ENCODE measurements around the gene CCT5.
"Not testable (repeated sequence)": the region's sequence is repeated elsewhere in the genome, so short reads cannot be mapped to it uniquely, and the experiment has no call there.

CCT5 gene

GRCh38 chr5:10278658-10279279 is 28.7 kb downstream of the CCT5 start:
- no peak for DNase-seq

DNA sequence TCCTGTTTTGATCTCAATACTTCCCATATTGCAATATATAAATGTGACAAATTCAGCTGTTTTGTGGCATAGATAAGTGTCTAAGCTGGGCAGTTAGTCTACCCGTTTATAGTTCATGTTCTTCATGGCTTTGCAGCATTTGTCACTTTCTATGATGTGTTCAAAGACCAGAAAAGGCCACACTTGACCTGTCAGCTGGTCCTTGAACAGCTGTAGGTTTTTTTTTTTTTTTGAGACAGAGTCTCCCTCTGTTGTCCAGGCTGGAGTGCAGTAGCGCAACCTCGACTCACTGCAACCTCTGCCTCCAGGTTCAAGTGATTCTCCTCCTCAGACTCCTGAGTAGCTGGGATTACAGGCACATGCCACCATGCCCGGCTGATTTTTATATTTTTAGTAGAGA is 29.2 kb downstream of the CCT5 start:
- no peak for DNase-seq

DNA sequence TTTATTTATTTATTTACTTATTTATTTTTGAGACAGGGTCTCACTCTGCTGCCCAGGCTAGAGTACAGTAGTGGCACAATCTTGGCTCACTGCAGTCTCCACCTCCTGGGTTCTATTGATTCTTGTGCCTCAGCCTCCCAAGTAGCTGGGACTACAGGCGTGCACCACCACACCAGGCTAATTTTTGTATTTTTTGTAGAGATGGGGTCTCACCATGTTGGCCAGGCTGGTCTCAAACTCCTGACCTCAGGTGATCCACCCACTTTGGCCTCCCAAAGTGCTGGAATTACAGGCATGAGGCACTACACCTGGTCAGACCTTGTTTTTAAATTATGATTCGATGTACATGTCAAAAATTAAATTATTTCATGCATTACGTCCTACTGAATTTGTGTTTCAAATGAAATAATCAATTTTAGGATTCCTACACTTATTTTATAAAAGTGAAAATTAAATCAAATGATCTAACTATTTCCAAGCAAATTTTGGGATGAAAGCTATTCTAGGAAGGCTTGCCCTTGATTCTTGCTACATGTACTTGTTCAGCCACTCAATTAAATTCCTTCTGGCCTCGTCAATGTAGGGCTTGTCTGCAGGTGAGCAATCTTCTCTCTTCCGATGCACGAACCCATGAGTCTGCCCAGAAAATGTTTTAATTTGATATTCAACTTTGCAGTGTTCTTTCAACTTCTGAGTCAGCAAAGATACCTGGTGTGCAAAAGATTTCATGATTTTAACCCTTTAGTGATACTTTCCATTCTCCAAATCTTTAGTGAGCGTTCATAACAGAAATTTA is 30.0 kb downstream of the CCT5 start:
- no peak for DNase-seq

DNA sequence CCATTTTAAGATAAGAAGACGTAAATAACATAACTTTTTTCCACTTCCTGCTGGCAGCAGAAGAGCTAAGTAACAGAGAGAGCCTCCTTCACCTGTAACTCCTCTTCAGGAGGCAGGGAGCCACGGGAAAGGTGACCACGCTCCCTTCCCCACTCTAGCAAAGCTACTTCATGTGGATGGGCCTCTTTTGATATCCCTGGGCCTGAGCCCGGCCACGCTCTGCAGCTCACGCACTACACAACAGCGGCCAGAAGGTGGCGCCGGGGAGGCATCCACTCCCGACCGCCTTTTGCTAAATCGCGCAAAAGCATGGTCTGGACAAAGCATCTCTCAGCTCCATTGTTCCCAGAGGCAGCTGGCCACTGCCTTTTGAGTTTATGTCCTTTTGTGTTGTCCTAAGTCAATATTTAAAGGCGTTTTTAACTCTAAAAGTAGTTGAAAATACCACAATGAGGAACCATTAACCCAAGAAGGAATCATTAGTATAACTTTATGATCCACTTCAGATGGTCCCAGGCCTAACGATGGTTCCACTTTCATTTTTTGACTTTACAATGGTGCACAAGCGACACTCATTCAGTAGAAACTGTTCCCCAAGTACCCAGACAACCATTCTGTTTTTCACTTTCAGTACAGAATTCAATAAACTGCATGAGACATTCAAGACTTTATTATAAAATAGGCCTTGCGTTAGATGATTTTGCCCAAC is 34.0 kb downstream of the CCT5 start:
- DNase-seq = no peak

DNA sequence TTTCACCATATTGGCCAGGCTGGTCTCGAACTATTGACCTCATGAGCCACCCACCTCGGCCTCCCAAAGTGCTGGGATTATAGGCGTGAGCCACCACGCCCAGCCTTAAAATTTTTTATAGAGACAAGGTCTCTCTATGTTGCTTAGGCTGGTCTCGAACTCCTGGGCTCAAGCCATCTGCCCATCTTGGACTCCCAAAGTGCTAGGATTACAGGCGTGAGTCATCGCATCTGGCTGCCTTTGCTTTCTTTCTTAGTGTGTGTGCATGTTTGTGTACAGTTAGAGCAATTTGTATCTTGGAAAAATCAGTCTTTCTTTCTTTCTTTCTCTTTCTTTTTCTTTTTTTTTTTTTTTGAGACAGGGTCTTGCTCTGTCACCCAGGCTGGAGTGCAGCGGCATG is 35.3 kb downstream of the CCT5 start:
- not testable (repeated sequence) for DNase-seq

- no peak for DNase-seq
Measured at GRCh38 chr5:10286162-10286861, 36.2 kb downstream of the CCT5 start.

- DNase-seq = no peak
Measured at GRCh38 chr5:10286862-10287227, 36.8 kb downstream of the CCT5 start.

DNA sequence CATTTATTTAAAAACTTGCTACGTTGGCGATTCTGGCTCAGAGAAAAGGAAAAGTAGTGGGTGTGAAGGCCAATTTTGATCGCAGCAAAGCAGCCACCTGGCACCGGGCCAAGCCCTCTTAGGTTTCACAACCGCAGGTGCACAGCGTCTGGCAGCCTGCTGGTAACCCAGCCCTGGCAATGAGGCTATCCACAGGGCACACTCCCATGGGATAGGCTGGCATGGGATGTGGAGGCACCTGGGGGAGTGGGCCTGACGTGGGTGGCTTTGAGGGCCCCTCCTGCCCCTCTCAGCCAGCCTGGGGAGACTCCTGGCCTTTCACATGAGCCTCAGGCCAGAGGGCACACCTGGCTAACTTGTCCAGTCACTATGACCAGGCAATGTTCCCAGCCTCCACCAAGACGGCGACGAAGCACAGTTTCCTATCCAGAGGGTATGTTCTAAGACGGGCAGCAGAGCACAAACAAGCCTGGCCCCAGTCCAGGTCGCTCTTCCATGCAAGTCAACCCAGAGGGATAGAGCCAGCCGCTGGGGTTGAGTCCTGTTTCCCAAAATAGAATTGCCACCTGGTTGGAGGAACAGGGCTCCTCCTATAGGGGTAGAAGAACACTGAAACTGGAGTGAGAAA is 38.6 kb downstream of the CCT5 start:
- no peak for DNase-seq

GRCh38 chr5:10289353-10289752 is 39.3 kb downstream of the CCT5 start:
- no peak for DNase-seq

DNA sequence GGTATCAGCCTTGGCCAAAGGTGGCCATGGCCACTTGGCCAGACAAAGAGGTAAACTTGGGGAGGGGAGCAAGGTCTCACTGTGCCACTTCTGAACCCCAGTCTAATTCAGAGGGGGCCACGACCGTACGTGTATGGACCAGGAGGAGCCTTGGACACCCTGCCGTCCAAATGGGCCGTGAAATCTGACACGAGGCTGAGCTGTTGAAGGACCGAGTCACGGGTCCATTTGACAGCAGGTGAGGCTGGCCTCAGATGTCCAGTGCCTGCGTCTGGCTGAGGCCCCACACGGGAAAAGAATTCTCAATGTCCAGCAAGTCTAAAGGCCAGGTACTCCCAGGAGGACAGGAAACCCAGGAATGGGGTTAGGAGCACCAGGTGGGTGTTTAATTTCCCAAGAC is 39.9 kb downstream of the CCT5 start:
- no peak for DNase-seq

- no peak for DNase-seq
Measured at GRCh38 chr5:10290438-10290837, 40.4 kb downstream of the CCT5 start.

DNA sequence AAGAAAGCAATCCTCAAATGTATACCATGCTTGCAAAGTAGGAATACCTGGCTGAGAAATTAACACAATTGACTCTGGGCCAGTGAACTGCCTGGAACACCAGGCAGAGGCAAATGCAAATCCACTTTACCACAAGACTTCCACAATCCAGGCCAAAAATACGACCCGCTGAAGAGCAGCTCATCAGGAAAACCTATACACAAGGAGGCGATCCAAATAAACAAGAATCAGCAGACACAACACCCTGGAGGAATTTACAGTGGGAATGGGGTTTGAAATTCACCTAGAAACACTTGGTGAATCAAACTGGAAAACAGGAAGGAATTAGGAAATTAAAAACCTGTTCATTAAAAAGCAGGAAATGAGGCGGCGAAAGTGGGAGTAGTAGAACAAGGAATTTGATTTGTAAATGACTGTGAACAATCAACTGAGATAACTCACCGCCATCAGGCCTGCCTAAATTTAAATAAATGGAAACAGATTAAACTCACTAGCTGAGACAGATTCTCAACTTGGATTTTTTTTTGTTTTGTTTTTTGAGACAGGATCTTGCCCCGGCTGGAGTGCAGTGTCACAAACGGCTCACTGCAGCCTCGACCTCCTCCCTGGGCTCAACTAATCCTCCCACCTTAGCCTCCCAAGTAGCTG is 41.7 kb downstream of the CCT5 start:
- no peak for DNase-seq

- no peak for DNase-seq
Measured at GRCh38 chr5:10293907-10294662, 44.0 kb downstream of the CCT5 start.

GRCh38 chr5:10295619-10296326 is 45.7 kb downstream of the CCT5 start:
- no peak for DNase-seq

DNA sequence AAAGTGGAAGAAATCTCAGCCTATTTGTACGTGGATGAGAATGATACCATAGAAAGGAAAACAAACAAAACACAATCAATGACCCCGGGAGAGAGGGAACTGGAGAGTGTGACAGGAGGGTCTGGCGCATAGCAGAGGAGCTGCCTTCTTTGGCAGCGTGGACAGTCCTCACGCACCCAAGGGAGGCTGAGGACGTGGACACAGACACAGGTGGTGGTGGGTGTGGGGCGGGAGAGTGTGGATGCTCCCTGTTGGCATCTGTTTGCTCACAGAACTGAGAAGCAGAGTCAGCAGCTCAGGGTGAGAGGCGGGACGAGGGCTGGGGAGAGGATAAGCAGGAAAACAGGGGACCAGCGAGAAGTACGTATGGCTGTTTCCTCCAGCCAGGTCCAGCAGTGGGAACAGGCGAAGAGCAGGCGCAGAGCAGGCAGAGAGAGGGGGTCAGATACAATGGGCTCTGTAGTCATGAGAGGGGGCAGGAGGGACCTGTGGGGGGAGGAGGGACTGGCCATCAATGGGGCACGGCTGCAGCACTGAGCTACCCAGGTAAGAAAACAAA is 47.6 kb downstream of the CCT5 start:
- DNase-seq = no peak

- DNase-seq = no peak
Measured at GRCh38 chr5:10300246-10300645, 50.2 kb downstream of the CCT5 start.

DNA sequence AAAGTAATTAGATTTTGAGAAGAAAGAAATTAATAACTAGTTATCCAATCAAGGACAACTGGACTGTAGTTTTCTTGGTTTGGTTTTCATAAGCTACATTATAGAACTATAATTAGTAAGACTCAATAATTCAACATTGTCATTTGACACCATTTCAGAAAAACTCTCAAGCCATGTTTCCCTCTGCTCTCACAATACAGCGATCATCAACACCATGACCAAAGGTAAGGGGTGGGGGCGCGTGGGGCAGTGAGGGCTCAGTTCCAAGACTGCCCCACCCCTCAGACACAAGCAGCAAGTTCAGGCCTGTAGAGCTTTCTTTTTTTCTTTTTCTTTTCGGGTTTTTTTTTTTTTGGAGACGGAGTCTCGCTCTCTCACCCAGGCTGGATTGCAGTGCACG is 51.2 kb downstream of the CCT5 start:
- DNase-seq = no peak

DNA sequence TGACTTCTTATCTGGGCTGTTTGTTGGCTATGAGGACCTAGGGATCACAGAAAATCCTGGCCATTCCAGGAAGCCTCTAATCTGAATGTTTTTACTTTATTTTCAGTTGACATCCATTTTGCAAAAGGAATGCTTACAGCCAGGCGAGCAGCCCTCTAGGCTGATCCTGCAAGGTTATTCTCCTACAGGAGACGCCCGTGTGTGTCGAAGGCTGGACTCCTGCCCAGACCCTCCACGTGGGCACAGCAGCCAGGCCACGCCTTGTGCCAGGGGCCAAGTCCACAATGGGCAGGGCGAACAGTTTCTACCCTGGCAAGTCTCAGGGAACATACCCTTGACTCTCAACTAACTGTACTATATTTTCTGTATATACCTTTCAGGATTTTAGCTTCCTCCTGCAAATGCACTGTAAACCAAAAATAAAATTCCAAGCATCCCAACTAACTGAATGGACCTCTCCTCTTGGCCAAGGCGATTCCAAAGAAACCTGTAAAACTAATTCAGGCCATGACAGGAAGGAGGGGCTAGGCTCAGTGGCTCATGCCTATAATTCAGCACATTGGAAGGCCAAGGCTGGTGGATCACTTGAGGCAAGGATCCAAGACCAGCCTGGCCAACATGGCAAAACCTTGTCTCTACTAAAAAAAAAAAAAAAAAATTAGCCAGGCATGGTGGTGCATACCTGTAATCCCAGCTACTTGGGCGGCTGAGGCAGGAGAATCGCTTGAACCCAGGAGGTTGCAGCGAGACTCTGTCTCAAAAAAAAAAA is 51.9 kb downstream of the CCT5 start:
- no peak for DNase-seq

GRCh38 chr5:10303201-10303600 is 53.1 kb downstream of the CCT5 start:
- no peak for DNase-seq

- no peak for DNase-seq
Measured at GRCh38 chr5:10303699-10304170, 53.7 kb downstream of the CCT5 start.
